Keratinocyte (primary cell): Measurements from ENCODE around the gene PRRX1. TPM values are rescaled to one million over a fixed set of nuclear protein-coding genes. Genes with fewer than 3 reads are reported as not detected.
A peak's percentile ranks its signal among the peaks of the same experiment; 100 is the strongest.

Experiments used
- DNase-seq: peaks from one replicate; pipeline ENCODE4 v3.0.0-alpha.2; 2011; ENCODE audit warnings: low read depth, missing footprints, low spot score
- FAIRE-seq: peaks from 2 replicates; lab custom pipeline; 2011; peaks lifted over from hg19 to GRCh38; lab: Jason Lieb, UNC
- H2AFZ ChIP-seq: 2 replicates; pipeline ENCODE4 v1.6.0; 2012; ENCODE audit warnings: low read length, control low read depth, inconsistent platforms; ENCODE audit not compliant: control insufficient read depth
- H3K27ac ChIP-seq: 2 replicates; pipeline ENCODE4 v1.5.1; 2011; ENCODE audit warnings: low read length; ENCODE audit not compliant: control insufficient read depth, insufficient read depth
- H3K27me3 ChIP-seq: 3 replicates; pipeline ENCODE4 v1.6.0; 2011; ENCODE audit warnings: low read length; ENCODE audit not compliant: control insufficient read depth, insufficient read depth; ENCODE audit errors: extremely low read depth
- H3K36me3 ChIP-seq, 2 experiments: 2 replicates in 1 of 2; 3 replicates in 1 of 2; pipeline ENCODE4 v1.5.1; 2011; ENCODE audit warnings: low read length in 2 of 2, mild to moderate bottlenecking in 1 of 2; ENCODE audit not compliant: control insufficient read depth in 2 of 2, insufficient read depth in 2 of 2; ENCODE audit errors: extremely low read depth in 1 of 2
- H3K4me1 ChIP-seq: 3 replicates; pipeline ENCODE4 v1.5.1; 2011; ENCODE audit warnings: low read length; ENCODE audit not compliant: control insufficient read depth, insufficient read depth; ENCODE audit errors: extremely low read depth
- H3K4me2 ChIP-seq: 3 replicates; pipeline ENCODE4 v1.6.0; 2011; ENCODE audit warnings: low read depth, low read length; ENCODE audit not compliant: control insufficient read depth, insufficient read depth; ENCODE audit errors: extremely low read depth
- H3K4me3 ChIP-seq, 3 experiments: fragments of 200-600 bp in 1 of 3; sonication (generic) in 1 of 3; 2 replicates in 2 of 3; 3 replicates in 1 of 3; pipeline ENCODE4 v1.5.1; 2011 to 2016; ENCODE audit warnings: low read length in 3 of 3, mild to moderate bottlenecking in 3 of 3, control low read depth in 2 of 3, inconsistent platforms in 1 of 3, low read depth in 1 of 3, mixed read lengths in 1 of 3, mixed run types in 1 of 3, moderate library complexity in 1 of 3; ENCODE audit not compliant: control insufficient read depth in 2 of 3, insufficient read depth in 2 of 3; ENCODE audit errors: extremely low read depth in 1 of 3
- H3K79me2 ChIP-seq: 2 replicates; pipeline ENCODE4 v1.6.0; 2012; ENCODE audit warnings: low read length; ENCODE audit not compliant: control insufficient read depth, insufficient read depth
- H3K9ac ChIP-seq: 3 replicates; pipeline ENCODE4 v1.6.0; 2011; ENCODE audit warnings: low read length; ENCODE audit not compliant: control insufficient read depth, insufficient read depth; ENCODE audit errors: extremely low read depth
- H3K9me1 ChIP-seq: 3 replicates; pipeline ENCODE4 v1.6.0; 2011; ENCODE audit warnings: low read length; ENCODE audit not compliant: control insufficient read depth, insufficient read depth; ENCODE audit errors: extremely low read depth
- H3K9me3 ChIP-seq: 2 replicates; pipeline ENCODE4 v1.5.1; 2012; ENCODE audit warnings: low read depth, low read length; ENCODE audit not compliant: control insufficient read depth
- H4K20me1 ChIP-seq: 3 replicates; pipeline ENCODE4 v1.6.0; 2011; ENCODE audit warnings: low read length; ENCODE audit not compliant: control insufficient read depth, insufficient read depth; ENCODE audit errors: extremely low read depth
- EZH2 ChIP-seq: IDR thresholded peaks from one replicate; pipeline ENCODE4 v1.6.1; 2012; ENCODE audit warnings: inconsistent platforms, mild to moderate bottlenecking, low read length, moderate library complexity
- dilution Hi-C: fragments of 300-500 bp; cut with MboI; formaldehyde crosslinking; loops from one replicate; pipeline ENCODE4 v1.7.0; 2020; ENCODE audit warnings: low sequenced_read_pairs; ENCODE audit not compliant: extremely low pct_ligation_motif_present
- polyA plus RNA-seq, 5 experiments: library from polyadenylated mRNA; depleted of rRNA in 3 of 5; stranded (reverse) in 3 of 5; stranded (forward) in 1 of 5; unstranded in 1 of 5; fragments of >200 nt; gene quantifications; 1 replicate in 1 of 5; 2 replicates in 3 of 5; 3 replicates in 1 of 5; pipeline versions ENCODE4 v1.2.1 to v1.2.3, GENCODE V29; 2011 to 2012; ENCODE audit warnings: missing spikeins in 2 of 5, low read depth in 1 of 5, low replicate concordance in 1 of 5
- TF ChIP-seq, protein P1 (sequence below), 3 experiments: IDR thresholded peaks in 1 of 3; conservative IDR thresholded peaks in 1 of 3; optimal IDR thresholded peaks in 1 of 3; 2 replicates in 2 of 3; 3 replicates in 1 of 3; pipeline versions ENCODE3 to v1.5.1; 2011; ENCODE audit warnings: low read length in 3 of 3, mild to moderate bottlenecking in 3 of 3, moderate library complexity in 2 of 3, control low read depth in 1 of 3, inconsistent platforms in 1 of 3; ENCODE audit not compliant: insufficient read depth in 2 of 3; ENCODE audit errors: extremely low read depth in 1 of 3

The PRRX1 gene
- polyA plus RNA-seq, 1 donor (not counting 4 experiments of a cell fraction or from before 2014, with no cell fraction given) = not detected

DNA sequence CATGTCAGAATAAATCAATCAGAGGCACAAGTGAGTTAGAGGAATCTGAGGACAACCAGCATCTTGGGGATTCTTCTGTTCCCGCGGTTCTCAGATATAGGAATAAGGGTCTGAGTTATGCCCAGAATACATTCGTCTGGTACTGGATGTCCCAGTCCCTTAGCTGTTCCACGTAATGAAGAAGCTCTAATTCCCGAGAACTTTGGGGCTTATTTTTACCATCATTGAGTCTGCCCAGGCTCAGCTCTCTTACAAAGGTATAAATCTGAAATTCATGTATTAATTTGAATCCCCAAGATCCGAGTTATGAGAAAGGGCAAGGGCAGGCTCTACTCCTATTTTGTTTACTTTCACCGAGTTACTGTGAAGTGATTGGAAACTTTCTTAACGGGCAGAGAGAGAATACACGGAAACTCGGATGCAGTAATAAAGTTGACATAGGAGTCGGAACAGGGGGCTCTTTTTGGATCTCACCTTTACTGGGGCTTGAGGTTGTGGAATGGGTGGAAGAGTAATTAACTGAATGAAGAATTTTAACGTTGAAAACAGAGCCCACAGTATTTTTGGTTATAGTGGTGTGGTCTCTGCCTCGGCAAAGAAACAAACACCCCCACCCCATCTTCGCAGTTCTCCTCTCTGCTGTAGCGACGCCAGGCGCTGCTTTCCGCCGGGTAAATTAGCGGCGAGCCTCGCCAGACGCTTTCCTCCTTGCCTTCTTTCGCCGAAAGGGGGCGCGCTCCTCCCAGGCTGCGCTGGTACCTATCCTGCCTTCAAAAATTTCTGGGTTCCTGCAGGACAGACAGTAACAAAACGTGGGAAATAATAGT, 7.1 kb downstream of the PRRX1 start:
- Histone ChIP-seq H3K4me1 (no peaks in the 10 kb centered on the region), H4K20me1 (no peaks in the 10 kb centered on the region), H3K27ac (no peak overlapping the region), H3K9ac (no peak overlapping the region), H3K36me3 (no peaks in the 10 kb centered on the region), H3K4me2 (no peak overlapping the region), H3K79me2 (no peaks in the 10 kb centered on the region), H3K27me3 (peaks cover 11% of the 10 kb centered on the region), H2AFZ (no peak overlapping the region), H3K9me3 (no peaks in the 10 kb centered on the region), H3K9me1 (no peaks in the 10 kb centered on the region), H3K4me3 (no peak overlapping the region)
- FAIRE-seq (no peak), DNase-seq (no peak)
- dilution Hi-C loops = no loop called here
- TF ChIP-seq, protein P1, sequence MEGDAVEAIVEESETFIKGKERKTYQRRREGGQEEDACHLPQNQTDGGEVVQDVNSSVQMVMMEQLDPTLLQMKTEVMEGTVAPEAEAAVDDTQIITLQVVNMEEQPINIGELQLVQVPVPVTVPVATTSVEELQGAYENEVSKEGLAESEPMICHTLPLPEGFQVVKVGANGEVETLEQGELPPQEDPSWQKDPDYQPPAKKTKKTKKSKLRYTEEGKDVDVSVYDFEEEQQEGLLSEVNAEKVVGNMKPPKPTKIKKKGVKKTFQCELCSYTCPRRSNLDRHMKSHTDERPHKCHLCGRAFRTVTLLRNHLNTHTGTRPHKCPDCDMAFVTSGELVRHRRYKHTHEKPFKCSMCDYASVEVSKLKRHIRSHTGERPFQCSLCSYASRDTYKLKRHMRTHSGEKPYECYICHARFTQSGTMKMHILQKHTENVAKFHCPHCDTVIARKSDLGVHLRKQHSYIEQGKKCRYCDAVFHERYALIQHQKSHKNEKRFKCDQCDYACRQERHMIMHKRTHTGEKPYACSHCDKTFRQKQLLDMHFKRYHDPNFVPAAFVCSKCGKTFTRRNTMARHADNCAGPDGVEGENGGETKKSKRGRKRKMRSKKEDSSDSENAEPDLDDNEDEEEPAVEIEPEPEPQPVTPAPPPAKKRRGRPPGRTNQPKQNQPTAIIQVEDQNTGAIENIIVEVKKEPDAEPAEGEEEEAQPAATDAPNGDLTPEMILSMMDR (optimal IDR thresholded peaks at IDR 0.05 in 1 of 3, IDR thresholded peaks at IDR 0.05 in 1 of 3, conservative IDR thresholded peaks at IDR 0.05 in 1 of 3; ENCODE audit: extremely low read depth in 1 of 3, insufficient read depth in 2 of 3, low read length in 3 of 3) = peak; percentile 46 to 61 (median 53)
- TF ChIP-seq EZH2 = no peak

DNA sequence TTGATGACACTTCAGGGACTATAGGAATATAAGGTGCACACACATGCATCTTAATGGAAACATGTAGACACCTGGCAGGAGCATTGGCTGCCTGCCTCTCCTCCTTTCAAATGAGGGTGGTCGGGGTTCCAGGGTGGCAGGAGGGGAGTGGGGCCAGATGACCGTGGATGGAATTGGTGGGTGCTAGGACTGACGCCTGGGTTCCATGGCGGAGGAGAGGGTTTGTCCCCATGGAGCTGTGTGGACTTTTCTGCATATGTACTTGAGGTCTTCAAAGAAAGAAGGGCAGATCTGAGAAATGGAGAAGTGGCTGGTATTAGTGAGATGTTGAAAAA, 7.7 kb downstream of the PRRX1 start:
- FAIRE-seq (no peak), DNase-seq (no peak)
- Histone ChIP-seq H4K20me1 (no peaks in the 10 kb centered on the region), H3K4me3 (no peak overlapping the region), H3K79me2 (no peaks in the 10 kb centered on the region), H3K27ac (no peak overlapping the region), H3K36me3 (no peaks in the 10 kb centered on the region), H2AFZ (no peak overlapping the region), H3K4me2 (no peak overlapping the region), H3K9me1 (no peaks in the 10 kb centered on the region), H3K9ac (no peak overlapping the region), H3K9me3 (no peaks in the 10 kb centered on the region), H3K4me1 (no peaks in the 10 kb centered on the region), H3K27me3 (peaks cover 11% of the 10 kb centered on the region)
- dilution Hi-C loops = no loop called here
- TF ChIP-seq EZH2 = no peak
- TF ChIP-seq, protein P1 (optimal IDR thresholded peaks at IDR 0.05 in 1 of 3, IDR thresholded peaks at IDR 0.05 in 1 of 3, conservative IDR thresholded peaks at IDR 0.05 in 1 of 3; ENCODE audit: extremely low read depth in 1 of 3, insufficient read depth in 2 of 3, low read length in 3 of 3) = no peak
